Right atrium auricular region (tissue), 2 donors: ENCODE data around the gene TELO2. TPM values are rescaled to one million over a fixed set of nuclear protein-coding genes. Genes with fewer than 3 reads are reported as not detected.

ENCODE experiments used
- DNase-seq: peaks from one replicate; pipeline ENCODE4 v3.0.0-alpha.2; 2019; ENCODE audit warnings: low spot score
- H3K27ac ChIP-seq, 2 donors: fragments of 200-600 bp; sonication (generic); 1 replicate in 1 of 2; 2 replicates in 1 of 2; pipeline ENCODE4 v1.5.1; 2016 to 2019
- H3K27me3 ChIP-seq, 2 donors: fragments of 200-600 bp; sonication (generic); one replicate each; pipeline versions ENCODE4 v1.5.1 to v1.6.0; 2017 to 2019
- H3K36me3 ChIP-seq: fragments of 200-600 bp; sonication (generic); one replicate; pipeline ENCODE4 v1.5.1; 2016
- H3K4me1 ChIP-seq, 2 donors: fragments of 200-600 bp; sonication (generic); one replicate each; pipeline versions ENCODE4 v1.5.1 to v1.6.0; 2017 to 2019
- H3K4me3 ChIP-seq, 2 donors: fragments of 200-600 bp; sonication (generic); 1 replicate in 1 of 2; 2 replicates in 1 of 2; pipeline ENCODE4 v1.5.1; 2017 to 2019; ENCODE audit warnings: mild to moderate bottlenecking in 1 of 2, moderate library complexity in 1 of 2
- H3K9me3 ChIP-seq, 2 donors: fragments of 200-600 bp; sonication (generic); one replicate each; pipeline ENCODE4 v1.5.1; 2019
- CTCF ChIP-seq, 2 donors: fragments of 200-600 bp; sonication (generic); IDR thresholded peaks; one replicate each; pipeline ENCODE4 v1.5.1; 2019; ENCODE audit warnings: antibody characterized with exemption in 2 of 2
- total RNA-seq, 2 donors: library from RNA; depleted of rRNA; stranded (reverse); fragments of >200 nt; gene quantifications; one replicate each; pipeline ENCODE4 v1.1.0, GENCODE V29; 2016

The TELO2 gene
- total RNA-seq, 2 donors from 2014 or later = 11.3 to 11.5 TPM

- Histone ChIP-seq H3K27me3 (no peaks in the 10 kb centered on the region), H3K27ac (no peak overlapping the region), H3K4me1 (no peaks in the 10 kb centered on the region), H3K4me3 (no peak overlapping the region), H3K36me3 (peaks cover 50% of the 10 kb centered on the region), H3K9me3 (no peaks in the 10 kb centered on the region)
- TF ChIP-seq CTCF (IDR thresholded peaks at IDR 0.05) = no peak
- no peak for DNase-seq
Observed at GRCh38 chr16:1446296-1447080, 46.7 kb upstream of the TELO2 start.

GRCh38 chr16:1447965-1448364, 45.2 kb upstream of the TELO2 start:
- Histone ChIP-seq H3K9me3 (no peaks in the 10 kb centered on the region), H3K27ac (no peak overlapping the region), H3K36me3 (peaks cover 64% of the 10 kb centered on the region), H3K4me3 (no peak overlapping the region), H3K4me1 (no peaks in the 10 kb centered on the region), H3K27me3 (no peaks in the 10 kb centered on the region)
- no peak for DNase-seq
- no peak for TF ChIP-seq CTCF (IDR thresholded peaks at IDR 0.05)

- DNase-seq = no peak
- no peaks in the 10 kb centered on the region for H3K4me1 ChIP-seq
- no peak for TF ChIP-seq CTCF (IDR thresholded peaks at IDR 0.05)
- no peak overlapping the region for H3K27ac ChIP-seq
- no peaks in the 10 kb centered on the region for H3K27me3 ChIP-seq
- H3K36me3 ChIP-seq = peaks cover 70% of the 10 kb centered on the region
- H3K4me3 ChIP-seq = no peak overlapping the region
- no peaks in the 10 kb centered on the region for H3K9me3 ChIP-seq
Observed at GRCh38 chr16:1448536-1449116, 44.5 kb upstream of the TELO2 start.

GRCh38 chr16:1449201-1449788, 43.9 kb upstream of the TELO2 start:
- H3K27me3 ChIP-seq = no peaks in the 10 kb centered on the region
- TF ChIP-seq CTCF (IDR thresholded peaks at IDR 0.05) = no peak
- H3K9me3 ChIP-seq = no peaks in the 10 kb centered on the region
- no peak overlapping the region for H3K4me3 ChIP-seq
- H3K4me1 ChIP-seq = no peaks in the 10 kb centered on the region
- no peak for DNase-seq
- H3K27ac ChIP-seq = no peak overlapping the region
- peaks cover 77% of the 10 kb centered on the region for H3K36me3 ChIP-seq

GRCh38 chr16:1450218-1450617, 42.9 kb upstream of the TELO2 start:
- Histone ChIP-seq H3K4me1 (no peaks in the 10 kb centered on the region), H3K27ac (no peak overlapping the region), H3K36me3 (peaks cover 86% of the 10 kb centered on the region), H3K4me3 (no peak overlapping the region), H3K9me3 (no peaks in the 10 kb centered on the region), H3K27me3 (no peaks in the 10 kb centered on the region)
- no peak for DNase-seq
- no peak for TF ChIP-seq CTCF (IDR thresholded peaks at IDR 0.05)
